Hematopoietic multipotent progenitor cell treated with erythropoietin and hydrocortisone succinate and interleukin-3 and kit ligand, for 8 days (in vitro differentiated cells): ENCODE measurements around the gene RNF126.
A peak's percentile ranks its signal among the peaks of the same experiment; 100 is the strongest.
"Not testable (repeated sequence)": the region's sequence is repeated elsewhere in the genome, so short reads cannot be mapped to it uniquely, and the experiment has no call there.

ENCODE experiments used
- DNase-seq: peaks from one replicate; pipeline ENCODE4 v3.0.0-alpha.2; 2015

RNF126 gene

DNA sequence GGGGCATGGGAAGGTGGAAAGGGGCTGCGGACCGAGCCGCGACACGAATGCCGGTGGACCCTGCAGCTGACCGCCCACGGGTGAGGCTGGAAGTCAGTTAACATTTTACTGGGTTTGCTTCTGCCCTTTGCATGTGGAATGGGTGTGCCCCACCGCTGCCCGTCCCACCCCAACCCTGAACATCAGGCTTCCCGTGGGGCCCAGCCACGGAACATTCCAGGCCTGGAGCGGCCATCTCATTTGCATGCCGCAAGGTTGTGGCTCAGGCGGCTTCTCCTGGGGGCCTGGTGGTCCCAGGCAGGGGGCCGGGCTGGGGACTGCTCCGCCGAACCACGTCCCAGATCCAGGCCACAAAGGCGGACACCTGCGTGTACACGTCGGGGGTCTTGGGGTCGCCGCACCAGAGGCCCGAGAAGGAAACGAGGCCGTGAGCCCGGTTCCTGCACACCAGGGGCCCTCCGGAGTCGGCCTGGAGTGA lies 22.5 kb upstream of the RNF126 start:
- DNase-seq: no peak

- DNase-seq: no peak
Observed at GRCh38 chr19:682678-683320, 19.8 kb upstream of the RNF126 start.

- DNase-seq: no peak
Observed at GRCh38 chr19:681029-682019, 18.3 kb upstream of the RNF126 start.

DNA sequence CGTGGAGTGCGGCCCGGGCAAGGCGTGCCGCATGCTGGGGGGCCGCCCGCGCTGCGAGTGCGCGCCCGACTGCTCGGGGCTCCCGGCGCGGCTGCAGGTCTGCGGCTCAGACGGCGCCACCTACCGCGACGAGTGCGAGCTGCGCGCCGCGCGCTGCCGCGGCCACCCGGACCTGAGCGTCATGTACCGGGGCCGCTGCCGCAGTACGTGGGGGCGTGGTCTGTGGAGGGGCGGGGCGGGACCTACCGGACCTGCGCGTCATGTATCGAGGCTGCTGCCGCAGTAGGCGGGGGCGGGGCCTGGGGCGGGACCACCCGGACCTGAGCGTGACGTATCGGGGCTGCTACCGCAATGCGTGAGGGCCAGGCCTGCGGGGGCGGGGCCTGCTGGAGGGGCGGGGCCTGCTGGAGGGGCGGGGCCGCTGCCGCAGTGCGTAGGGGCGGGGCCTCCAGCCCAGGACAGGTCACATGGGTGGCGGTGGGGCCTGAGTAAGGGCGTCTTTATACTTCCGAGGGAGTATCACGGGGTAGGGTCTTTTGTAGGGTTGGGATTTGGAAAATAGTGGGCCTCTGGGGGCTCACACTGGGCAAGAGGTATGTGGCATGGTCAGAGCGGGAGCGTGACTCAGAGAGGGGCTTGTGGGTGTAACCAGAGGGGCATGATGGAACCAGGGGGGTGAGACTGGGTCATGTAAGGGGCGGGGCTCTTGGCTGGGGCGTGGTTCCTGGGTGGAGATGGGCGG lies 17.4 kb upstream of the RNF126 start:
- peak; percentile 95 for DNase-seq

- DNase-seq: peak; percentile 47
Observed at GRCh38 chr19:679418-680286, 16.6 kb upstream of the RNF126 start.

DNA sequence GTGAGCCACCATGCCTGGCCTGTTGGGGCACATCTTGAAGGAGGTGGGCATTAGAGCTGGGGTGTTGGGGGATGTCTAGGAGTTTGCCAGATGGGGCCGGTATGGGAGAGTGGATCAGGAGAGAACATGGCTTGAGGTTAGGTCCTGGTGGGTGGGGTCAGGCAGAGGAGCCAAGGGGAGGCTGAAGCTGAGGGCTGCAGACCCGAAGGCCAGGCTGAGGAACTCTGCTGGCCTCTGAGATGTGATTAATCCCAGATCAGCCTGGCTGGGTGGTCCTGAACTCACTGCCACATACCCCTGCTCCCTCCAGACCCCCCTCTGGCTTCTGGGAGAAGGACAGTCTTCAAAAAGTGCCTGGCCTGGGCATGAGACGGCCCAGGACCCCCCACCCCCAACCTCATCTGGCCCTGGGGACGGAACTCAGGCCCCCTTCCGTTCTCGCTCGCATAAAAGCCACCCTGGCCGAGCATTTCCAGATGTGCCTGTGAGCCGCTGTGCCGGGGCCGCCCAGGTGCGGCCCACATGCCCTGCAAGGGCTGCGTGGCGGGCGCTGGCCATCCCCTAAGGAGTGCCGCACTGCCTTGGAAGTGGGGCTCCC lies 15.9 kb upstream of the RNF126 start:
- no peak for DNase-seq

GRCh38 chr19:677601-678436 lies 14.8 kb upstream of the RNF126 start:
- no peak for DNase-seq

DNA sequence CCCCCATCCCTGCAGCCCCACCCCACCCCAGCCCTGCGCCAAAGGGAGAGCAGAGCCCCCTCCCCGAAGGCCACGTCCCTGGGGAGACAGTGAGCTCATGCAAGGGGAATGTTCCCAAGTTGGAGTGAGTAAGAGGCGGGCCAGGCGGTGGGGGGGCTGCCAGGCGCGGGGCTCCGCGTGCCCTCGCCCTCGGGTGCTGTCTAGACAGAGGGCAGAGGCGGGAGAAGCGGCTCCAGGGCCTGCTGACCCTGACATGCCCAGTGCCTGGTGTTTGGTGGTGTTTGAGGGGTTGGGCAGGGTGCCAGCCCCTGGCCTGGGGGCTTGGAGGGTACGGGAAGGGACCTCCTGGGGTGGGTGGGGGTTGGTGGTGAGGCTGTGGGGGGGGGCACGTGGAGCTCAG lies 14.2 kb upstream of the RNF126 start:
- no peak for DNase-seq

DNA sequence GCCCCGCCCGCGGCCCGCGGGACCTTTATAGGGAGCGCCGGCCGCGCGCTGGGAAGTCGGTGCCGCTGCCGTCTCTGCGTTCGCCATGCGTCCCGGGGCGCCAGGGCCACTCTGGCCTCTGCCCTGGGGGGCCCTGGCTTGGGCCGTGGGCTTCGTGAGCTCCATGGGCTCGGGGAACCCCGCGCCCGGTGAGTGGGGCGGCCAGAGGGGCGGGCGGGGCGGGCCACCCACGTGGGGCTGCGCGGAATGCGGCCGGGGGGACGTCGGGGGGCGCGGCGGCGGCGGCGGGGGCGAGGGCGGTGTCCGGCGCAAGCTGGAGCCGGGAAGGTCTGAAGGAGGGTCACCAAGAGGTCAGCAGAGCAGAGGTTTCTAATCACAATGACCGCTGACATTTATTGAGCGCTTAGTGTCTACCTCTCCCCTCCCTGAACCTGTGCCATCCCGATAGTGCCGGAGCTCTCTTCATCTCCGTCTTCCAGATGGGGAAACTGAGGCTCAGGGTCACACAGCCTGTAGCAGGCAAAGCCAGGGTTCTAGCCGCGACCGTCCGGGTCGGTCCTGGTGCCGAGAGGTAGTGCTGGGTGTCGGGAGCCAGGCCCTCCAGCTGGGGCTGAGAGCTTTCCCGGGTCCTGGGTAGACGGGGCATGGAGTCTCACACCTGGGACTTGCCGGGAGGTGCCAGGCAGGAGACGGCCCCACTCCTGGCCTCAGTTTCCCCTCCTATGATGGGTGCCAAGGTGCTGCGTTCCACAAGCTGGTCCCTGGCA lies 13.5 kb upstream of the RNF126 start, which contains the start of gene FSTL3:
Gene FSTL3, plus strand, starts transcription at position 54 of the 767 bp plus-strand sequence. Its CDS starts 32 bp downstream, at position 86.
- no peak for DNase-seq

- no peak for DNase-seq
Observed at GRCh38 chr19:676007-676338, 13.0 kb upstream of the RNF126 start.

DNA sequence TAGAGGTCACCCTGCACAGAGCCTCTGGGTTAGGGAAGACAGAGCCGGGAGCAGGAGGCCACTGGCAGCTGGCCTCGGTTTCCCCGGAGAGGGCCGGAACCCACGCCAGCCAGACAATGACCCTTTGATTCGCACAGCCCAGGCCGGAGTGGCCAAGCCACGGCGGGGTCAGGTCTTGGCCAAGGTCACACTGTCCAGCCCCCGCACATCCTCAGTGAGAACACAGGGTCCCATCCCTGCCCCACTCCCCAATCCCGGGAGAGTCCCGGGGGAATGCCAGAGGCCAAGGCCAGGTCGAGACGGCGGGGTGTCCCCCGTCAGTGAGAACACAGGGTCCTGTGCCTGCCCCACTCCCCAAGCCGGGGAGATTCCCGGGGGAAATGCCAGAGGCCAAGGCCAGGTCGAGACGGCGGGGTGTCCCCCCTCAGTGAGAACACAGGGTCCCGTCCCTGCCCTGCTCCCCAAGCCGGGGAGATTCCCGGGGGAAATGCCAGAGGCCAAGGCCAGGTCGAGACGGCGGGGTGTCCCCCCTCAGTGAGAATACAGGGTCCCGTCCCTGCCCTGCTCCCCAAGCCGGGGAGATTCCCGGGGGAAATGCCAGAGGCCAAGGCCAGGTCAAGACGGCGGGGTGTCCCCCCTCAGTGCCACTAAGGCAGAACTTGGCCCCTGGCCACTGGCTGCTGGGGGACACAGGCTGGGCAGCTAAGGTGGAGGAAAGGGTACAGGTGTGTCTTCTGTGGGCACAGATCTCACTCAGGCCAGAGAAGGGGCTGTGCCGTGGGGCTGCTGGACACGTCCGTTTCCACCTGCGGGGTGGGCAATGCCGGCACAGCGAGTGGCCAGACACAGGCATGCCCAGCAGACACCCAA lies 11.5 kb upstream of the RNF126 start:
- DNase-seq: no peak

GRCh38 chr19:670609-671075 lies 7.6 kb upstream of the RNF126 start:
- DNase-seq: peak; percentile 29

DNA sequence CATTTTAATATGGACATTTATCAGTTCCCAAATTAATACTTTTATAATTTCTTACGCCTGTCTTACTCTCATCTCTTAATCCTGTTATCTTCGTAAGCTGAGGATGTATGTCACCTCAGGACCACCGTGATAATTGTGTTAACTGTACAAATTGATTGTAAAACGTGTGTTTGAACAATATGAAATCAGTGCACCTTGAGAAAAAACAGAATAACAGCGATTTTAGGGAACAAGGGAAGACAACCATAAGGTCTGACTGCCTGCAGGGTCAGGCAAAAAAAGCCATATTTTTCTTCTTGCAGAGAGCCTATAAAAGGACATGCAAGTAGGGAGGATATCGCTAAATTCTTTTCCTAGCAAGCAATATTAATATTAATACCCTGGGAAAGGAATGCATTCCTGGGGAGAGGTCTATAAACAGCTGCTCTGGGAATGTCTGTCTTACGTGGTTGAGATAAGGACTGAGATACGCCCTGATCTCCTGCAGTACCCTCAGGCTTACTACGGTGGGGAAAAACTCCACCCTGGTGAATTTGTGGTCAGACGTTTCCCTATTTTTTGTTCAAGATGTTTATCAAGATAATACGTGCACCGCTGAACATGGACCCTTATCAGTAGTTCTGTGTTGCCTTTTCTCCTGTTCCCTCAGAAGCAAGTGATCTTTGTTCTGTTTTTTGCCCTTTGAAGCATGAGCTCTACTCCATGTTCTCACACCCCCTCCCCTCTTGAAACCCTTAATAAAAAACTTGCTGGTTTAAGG lies 5.8 kb upstream of the RNF126 start:
- DNase-seq: peak; percentile 75

- DNase-seq: not testable (repeated sequence)
Observed at GRCh38 chr19:666985-667573, 4.1 kb upstream of the RNF126 start.

GRCh38 chr19:664913-665443 lies 2.0 kb upstream of the RNF126 start:
- peak; percentile 77 for DNase-seq

- DNase-seq: no peak
Observed at GRCh38 chr19:663682-664117, 686 bp upstream of the RNF126 start.
